Middle frontal gyrus (tissue), 1 donor: ENCODE results near the gene SLC29A1.

Experiments used
- DNase-seq: peaks from one replicate; pipeline ENCODE4 v3.0.0-alpha.2; 2015; ENCODE audit warnings: low spot score; ENCODE audit errors: extremely low spot score

Gene SLC29A1

DNA sequence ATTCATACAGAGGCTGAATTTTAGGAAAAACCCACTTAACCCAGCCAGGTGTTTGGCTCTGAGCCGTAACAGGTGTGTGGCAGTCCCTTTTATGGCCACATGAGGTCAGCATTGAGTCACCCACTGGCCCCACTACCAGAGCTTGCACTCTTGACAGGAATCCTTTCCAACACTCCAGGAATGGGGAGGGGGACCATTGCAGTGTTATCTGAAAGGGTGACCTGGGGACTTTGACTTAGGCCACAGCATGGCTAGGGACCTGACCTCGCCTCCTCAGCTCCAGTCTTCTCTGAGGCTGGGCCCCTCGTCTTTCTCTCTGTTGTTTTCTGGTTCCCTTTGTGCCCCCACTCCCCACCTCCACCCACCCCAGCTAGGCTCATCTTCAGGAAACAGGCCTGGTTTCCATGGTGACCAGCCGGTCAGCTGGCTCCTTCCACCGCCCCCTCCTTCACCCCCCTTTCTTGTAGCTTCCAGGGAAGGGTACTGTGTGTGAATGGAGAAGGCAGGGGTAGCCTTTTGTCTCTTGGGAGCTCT lies 44.8 kb downstream of the SLC29A1 start:
- no peak for DNase-seq

DNA sequence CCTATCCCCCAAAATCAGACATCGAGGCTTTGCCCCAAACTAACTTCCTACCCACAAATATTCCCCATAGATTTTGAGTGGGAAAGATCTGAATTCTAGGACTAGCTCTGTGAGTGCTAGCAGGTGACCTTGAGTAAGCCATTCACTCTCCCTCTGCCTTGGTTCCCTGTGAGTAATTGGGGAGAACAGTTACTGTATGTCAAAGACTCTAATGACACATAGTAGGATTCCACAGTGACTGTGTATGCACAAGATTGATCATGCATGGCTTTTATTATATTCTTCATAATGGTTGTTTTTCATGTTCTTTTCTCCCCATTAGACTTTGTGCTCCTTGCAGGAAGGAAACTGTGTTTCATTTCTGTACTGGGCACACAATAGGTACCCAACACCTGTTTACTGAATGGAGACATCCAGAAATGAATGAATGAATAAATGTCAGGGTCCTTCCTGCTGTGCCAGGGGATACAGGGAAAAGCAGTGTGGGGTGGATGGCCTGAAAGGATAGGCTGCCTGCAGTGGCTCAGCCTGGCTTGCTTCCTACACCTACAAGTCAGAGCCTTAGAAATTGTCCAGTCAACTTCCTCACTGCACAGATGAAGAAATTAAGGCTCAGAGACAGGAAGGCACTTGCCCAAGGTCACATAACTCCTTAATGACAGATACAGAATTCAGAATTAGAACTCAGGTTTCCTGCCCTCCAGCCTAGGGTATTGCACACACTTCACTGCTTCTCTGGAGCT lies 46.0 kb downstream of the SLC29A1 start:
- DNase-seq: no peak

DNA sequence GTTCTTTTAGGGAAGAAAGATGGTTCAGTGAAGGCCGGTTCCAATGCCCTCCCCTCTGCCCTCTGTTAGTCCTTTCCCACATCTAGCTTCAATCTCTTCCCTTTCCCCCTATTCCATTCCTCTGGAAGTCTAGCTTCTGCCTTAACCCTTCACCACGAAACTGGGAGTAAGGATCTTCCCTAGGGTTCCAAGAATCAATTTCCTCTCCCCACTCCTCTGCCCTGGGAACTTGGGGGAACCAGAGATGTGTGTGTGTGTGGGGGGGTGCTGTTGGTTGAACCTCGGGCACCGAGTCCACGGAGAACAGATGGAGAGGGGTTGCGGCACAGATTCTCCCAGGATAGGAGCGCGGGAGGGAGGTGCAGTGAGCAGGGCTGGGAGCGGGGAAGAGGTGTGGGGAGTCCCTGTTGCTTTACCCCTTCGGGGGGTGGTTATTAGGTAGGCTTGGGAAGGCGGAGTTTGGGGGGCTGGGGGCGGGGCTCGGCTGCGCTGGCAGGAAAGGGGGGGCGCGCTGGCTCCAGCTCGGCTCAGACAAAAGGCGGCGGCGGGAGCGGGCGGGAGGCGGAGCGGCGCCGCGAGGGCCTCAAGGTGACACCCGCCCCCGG lies 46.6 kb downstream of the SLC29A1 start, which contains the start of gene TMEM151B:
TMEM151B (plus strand) TSS at position 530 of the 605 bp plus-strand sequence. CDS start 293 bp downstream, outside the sequence.
- DNase-seq: no peak

DNA sequence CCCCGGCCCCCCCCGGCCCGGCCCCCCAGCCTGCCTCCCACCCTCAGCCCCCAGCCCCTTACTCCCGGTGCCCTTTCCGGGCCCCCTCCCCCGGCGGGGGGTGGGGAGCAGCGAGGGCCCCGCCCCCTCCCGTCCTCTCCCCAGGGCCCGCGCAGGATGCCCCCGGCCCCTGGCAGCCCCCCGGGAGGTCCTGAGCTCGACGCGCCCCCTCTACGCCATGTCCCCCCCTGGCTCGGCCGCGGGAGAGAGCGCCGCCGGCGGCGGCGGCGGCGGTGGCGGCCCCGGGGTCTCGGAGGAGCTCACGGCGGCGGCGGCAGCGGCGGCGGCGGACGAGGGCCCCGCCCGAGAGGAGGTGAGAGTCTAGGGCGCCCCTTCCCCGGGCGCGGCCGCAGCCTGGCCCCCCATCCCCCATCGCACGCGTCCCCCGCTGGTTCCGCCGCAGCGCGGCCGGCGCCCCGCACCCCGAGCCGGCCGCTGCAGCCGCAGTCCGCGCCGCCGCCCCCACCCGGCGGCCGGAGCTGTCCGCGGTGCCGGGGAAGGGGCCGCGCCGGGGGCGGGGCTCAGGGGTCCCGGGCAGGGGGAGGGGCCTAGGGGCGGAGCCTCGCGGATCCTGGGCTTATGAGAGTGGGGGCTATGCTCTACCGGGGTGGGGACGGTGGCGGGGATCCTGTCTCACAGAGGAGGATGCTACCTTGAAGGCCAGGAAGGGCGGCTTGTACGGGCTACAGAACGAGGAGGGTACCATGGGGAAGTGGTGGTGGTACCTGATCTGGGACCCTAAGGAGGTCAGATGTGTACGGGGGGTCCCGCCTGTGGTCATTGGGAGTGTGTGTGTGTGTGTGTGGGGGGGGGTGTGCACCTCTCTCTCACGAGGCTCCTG lies 47.4 kb downstream of the SLC29A1 start:
- no peak for DNase-seq

DNA sequence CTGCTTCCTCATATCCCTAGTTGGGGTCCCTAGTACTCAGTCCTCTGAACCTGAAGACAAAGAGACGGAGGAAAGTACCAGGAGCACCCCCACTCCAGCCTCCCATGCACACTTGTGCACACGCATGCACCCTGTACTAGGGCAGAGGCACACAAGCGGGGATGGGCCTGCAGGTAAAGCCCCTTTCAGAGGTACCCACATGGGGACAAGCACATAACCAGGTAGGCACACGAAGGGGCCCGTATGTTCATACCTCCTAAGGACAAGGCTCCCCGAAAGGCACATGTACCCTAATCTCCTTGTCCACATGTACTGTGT lies 48.0 kb downstream of the SLC29A1 start:
- no peak for DNase-seq

DNA sequence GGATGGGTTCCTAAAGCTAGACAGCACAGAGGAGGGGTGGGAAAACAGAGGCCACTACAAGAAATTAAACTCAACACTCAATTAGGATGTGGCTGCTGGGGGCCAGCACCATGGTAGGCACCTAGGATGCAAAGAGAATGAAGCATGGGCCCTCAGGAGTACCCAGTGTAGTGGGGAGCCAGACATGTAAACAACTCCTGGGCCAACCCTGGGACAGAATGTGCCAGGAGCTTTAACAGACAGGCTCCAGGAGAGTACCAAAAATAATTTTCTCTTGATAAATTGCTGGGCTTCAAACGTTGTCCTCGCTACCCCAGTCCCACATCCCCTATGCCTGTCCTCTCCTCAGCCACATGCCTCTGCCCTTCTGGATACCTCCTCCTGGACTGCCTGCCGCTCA lies 48.5 kb downstream of the SLC29A1 start:
- DNase-seq: no peak

DNA sequence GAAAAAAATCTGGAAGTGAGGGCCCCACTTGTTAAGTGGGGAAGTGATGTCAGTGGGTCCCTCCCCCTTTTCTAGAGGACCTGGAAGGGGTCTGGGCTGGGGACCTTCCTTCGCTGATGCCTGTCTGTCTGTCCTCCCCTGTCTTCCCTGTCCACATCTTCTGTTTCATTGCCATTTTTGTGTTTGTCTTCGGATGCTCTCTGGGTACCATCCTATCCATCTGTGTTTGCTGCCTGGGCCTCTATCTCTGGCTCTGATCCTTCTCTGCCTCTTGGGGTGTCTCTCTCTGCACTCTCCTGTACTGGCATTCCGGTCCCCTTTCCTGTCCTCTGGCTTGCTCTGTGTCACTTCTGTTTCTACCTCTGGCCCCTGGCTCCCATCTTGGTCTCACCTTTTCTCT lies 49.1 kb downstream of the SLC29A1 start:
- no peak for DNase-seq

DNA sequence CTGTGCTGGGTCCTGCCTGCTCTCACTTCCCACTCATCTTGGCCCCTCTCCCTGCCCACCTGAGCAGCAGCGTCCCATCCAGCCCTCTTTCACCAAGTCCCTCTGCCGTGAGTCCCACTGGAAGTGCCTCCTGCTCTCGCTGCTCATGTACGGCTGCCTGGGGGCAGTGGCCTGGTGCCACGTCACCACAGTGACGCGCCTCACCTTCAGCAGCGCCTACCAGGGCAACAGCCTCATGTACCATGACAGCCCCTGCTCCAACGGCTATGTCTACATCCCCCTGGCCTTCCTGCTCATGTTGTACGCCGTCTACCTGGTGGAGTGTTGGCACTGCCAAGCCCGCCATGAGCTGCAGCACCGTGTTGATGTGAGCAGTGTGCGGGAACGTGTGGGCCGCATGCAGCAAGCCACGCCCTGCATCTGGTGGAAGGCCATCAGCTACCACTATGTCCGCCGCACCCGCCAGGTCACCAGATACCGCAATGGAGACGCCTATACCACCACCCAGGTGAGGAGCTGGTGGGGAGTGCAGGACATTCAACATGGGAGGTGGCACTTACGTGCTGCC lies 49.7 kb downstream of the SLC29A1 start:
- no peak for DNase-seq

DNA sequence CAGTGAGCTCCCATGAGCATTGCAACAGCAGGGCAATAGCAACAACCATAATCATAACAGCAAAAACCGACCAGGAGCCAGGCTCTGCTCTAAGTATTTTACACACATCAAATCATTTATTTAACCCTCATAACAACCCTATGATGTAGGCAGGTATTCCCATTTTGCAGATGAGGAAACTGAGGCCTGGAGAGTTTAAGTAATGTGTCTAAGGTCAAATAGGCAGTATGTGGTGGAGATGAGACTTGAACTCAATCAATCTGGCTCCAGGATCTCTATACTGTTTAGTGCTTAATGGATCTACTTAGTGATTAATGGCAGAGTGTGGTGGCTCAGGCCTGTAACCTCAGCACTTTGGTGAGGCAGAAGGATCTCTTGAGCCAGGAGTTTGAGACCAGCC lies 50.2 kb downstream of the SLC29A1 start:
- DNase-seq: no peak

DNA sequence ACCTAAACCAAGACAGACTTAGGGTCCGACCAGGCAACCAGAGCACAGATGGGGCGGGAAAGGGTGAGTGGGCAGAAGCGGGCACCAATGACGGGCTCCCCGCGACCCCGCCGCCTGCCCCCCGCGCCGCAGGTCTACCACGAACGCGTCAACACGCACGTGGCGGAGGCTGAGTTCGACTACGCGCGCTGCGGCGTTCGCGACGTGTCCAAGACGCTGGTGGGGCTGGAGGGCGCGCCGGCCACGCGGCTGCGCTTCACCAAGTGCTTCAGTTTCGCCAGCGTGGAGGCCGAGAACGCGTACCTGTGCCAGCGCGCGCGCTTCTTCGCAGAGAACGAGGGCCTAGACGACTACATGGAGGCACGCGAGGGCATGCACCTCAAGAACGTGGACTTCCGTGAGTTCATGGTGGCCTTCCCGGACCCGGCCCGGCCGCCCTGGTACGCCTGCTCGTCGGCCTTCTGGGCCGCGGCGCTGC lies 51.9 kb downstream of the SLC29A1 start:
- no peak for DNase-seq

DNA sequence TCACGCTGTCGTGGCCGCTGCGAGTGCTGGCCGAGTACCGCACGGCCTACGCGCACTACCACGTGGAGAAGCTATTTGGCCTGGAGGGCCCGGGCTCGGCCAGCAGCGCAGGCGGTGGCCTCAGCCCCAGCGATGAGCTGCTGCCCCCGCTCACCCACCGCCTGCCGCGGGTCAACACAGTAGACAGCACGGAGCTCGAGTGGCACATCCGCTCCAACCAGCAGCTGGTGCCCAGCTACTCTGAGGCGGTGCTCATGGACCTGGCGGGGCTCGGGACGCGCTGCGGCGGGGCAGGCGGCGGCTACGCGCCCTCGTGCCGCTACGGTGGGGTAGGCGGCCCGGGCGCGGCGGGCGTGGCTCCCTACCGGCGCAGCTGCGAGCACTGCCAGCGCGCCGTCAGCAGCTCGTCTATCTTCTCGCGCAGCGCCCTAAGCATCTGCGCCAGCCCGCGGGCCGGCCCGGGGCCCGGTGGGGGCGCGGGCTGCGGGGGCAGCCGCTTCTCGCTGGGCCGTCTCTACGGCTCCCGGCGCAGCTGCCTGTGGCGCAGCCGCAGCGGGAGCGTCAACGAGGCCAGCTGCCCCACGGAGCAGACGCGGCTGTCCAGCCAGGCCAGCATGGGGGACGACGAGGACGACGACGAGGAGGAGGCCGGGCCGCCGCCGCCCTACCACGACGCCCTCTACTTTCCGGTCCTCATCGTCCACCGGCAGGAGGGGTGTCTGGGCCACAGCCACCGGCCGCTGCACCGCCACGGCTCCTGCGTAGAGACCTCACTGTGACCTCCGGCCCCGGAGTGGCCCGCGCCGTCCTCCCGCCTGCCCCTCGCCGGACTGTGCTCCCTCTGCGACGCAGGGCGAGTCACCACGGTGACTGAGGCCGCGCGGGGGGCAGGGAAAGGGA lies 52.6 kb downstream of the SLC29A1 start:
- no peak for DNase-seq

DNA sequence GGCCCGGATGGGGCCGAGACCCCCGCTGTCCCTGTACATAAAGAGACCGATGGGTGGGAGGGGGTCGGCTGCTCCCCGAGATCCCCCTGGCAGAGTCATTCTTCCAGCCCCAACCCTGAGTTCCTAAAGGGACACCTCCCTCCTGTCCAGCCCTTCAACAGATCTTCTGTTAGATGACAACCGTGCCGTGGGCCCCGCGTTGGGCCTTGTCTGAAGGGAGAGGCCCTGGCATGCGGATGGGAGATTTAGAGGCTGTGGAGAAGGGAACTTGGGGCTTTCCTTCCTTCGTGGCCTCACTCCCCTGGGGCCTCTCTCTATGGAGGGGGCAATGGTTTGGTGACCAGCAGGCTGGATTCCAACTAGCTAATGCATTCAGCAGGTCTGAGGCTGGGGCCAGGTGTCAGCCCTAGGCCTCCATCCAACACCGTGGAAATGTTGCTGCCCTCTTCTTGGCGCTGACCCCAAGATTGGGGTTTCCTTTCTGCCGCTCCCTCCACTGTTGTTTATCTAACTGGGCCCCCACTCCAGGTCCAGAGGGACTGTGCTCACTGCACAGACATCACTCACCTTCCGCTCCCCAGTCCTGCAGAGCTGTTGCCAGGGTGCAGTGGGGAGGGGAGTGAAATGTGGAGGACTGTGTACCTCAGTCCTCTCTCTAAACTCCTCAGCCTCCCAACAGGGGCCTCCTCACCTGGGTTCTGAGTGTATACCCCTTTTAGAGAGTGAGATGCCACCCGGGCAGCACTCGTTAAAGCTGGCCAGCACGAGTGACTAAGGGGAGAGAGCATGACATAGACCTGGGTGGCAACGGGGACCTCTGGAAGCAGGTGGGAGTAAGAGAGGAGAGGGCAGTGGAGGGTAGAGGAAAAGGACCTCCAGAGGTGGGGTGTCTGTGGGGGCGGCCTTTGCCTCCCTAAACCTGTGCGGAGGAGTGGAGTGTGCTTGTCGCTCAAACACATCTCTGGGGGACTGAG lies 53.6 kb downstream of the SLC29A1 start:
- no peak for DNase-seq

DNA sequence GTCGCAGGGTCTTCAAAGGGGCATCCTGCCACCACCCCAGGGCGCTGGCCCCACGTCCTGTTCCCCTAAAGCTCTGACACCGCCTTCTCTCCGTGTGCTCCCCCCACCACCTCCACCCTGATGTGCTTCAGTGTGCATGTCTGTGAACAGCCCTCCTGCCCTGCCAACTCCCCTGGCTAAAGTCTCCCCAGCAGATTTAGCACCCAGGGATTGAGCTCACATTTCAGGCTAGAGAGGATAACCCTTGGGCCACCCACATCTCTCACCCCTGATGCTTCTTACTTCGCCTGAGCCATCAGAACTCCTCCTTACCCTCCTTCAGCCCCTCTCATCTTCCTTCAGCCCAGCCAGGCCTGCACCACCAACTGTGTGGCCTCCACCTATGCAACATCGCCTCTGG lies 54.4 kb downstream of the SLC29A1 start:
- no peak for DNase-seq

DNA sequence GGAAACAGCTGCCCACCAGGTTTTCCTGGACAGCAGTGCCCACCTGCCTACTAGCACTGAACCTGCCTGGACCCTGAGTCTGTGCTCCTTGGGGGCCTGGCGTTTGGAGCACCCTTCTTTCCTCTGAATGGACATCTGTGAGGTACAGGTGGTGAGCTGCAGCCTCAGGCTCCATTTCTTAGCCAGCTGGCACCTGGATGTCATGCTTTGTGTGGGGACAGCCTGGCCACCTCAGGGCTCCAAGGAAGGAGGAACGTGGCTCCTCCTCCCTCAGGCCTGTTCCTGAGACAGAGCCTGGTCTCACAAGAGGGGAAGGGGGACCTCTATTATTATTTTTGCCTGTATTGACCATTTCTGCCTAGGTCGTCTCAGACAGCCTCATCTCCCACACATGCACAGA lies 54.9 kb downstream of the SLC29A1 start:
- DNase-seq: no peak

DNA sequence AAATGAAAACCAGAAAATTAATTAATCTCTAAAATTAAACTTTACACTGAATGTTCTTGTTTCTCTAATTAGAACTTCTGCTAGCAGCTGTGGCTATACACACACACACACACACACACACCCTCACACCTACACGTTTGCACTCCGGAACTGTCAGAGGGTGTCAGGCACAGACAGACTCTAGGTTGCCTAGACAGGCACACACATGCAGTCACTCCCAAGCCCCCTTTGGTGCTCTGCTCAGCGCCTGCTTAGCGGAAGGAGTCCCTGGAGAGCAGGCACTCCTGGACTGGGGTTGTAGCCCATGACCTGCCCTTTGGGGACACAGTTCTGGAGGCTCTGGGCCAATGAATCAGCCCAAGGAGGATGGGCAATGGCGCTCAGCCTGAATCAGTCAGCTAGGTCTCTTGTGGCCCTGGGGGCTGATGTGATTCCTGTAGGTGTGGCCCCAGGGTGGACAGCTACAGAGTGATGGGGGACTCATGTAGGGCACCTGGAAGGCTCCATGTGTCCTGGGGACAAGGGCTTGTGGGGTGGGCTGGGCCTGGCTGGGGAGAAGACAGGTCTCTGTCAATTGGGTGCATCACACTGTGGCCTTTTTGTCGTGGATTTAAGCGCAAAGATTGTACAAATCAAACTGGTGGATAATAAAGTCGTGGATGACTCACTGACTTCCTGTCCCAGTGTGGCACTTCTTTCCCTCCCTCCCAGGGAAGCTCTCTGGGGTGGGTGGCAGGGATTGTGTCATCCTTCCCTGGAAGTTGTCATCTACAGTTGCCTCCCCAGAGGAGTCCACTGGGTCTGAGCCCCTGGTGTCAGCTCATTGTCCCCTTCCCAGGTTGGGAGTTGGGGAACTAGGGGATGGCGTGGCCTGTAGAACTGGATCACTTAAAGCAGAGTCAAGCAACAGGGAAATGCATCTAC lies 55.6 kb downstream of the SLC29A1 start:
- DNase-seq: no peak
